RWPE1 (cell line): ENCODE data around the gene KBTBD13.

Experiments used
- CTCF ChIA-PET: fragments of 350-600 bp; sonication (Branson Sonifier 250); formaldehyde crosslinking; extraction: SDS; loops from one replicate; lab custom pipeline; 2021; lab: Yijun Ruan, JAX
- POLR2A ChIA-PET: fragments of 400-600 bp; formaldehyde crosslinking; extraction: SDS; loops from one replicate; lab custom pipeline; 2020; ENCODE audit warnings: antibody characterized with exemption; ENCODE audit not compliant: low non-redundant PET; lab: Yijun Ruan, JAX
- DNase-seq: peaks from one replicate; pipeline ENCODE4 v3.0.0; 2012; ENCODE audit warnings: low spot score
- H3K27ac ChIP-seq: fragments of 450-650 bp; 2 replicates; pipeline ENCODE4 v1.5.1; 2017
- CTCF ChIP-seq: fragments of 450-650 bp; conservative IDR thresholded peaks from 2 replicates; pipeline ENCODE4 v1.5.1; 2017; ENCODE audit warnings: low read depth, mild to moderate bottlenecking

Gene KBTBD13

GRCh38 chr15:65049418-65049840 is 27.1 kb upstream of the KBTBD13 start:
- peak; percentile 100 for DNase-seq
- ChIA-PET POLR2A (no interaction called here), CTCF (interaction anchor here (0.7 kb wide), 1 partner anchor 224 kb away, joined by 5 read pairs; no protein-coding TSS in a partner anchor)
- no peak for TF ChIP-seq CTCF
- H3K27ac ChIP-seq = no peak overlapping the region

- ChIA-PET POLR2A (no interaction called here), CTCF (no interaction called here)
- no peak overlapping the region for H3K27ac ChIP-seq
Observed at GRCh38 chr15:65050270-65050669, 26.3 kb upstream of the KBTBD13 start.

DNA sequence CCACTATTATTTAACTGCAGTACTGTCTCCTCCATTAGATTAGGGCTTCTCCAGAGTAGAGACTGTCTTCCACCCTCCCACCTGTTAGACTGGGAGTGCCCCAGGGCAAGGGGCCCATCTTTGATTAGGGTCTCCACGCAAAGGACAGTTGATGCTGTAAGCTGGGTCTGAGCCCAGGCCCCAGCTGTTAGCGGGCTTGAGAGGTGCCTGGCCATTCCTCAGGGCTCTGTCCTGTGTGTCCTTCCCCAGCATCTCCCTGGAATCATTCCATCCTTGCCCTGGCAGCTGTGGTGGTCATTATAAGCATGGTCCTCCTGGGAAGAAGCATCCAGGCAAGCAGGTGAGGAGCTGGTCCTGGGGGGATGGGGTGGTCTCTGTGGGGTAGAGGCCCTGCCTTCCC is 25.3 kb upstream of the KBTBD13 start:
- no peak for TF ChIP-seq CTCF
- POLR2A ChIA-PET = interaction anchor here (0.5 kb wide), 1 partner anchor 73 kb away, joined by 3 read pairs; no protein-coding TSS in a partner anchor
- CTCF ChIA-PET = interaction anchor here (0.7 kb wide), 1 partner anchor 200 kb away, joined by 3 read pairs; no protein-coding TSS in a partner anchor
- no peak for DNase-seq
- no peak overlapping the region for H3K27ac ChIP-seq

More at GRCh38 chr15:65050270-65050669, 26.3 kb upstream of the KBTBD13 start:
- TF ChIP-seq CTCF = no peak
- no peak for DNase-seq

DNA sequence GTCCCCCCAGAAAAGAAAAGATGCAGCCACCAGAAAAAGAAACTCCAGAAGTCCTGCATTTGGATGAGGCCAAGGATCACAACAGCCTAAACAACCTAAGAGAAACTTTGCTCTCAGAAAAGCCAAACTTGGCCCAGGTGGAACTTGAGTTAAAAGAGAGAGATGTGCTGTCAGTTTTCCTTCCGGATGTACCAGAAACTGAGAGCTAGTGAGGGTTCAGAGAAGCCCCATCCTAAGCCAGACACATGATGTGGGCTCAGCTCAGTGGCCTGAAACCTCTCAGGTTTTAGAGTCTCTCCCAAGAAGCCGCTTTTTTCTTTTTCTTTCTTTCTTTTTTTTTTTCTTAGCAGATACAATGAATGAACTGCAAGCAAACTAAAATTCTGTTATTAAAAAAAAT is 23.6 kb upstream of the KBTBD13 start:
- POLR2A ChIA-PET = interaction anchor here (0.7 kb wide), 1 partner anchor 13 kb away, joined by 11 read pairs; no protein-coding TSS in a partner anchor
- H3K27ac ChIP-seq = no peak overlapping the region
- CTCF ChIA-PET = interaction anchor here (0.5 to 0.6 kb wide), 2 partner anchors 29 to 283 kb away, joined by 3 to 4 read pairs; no protein-coding TSS in a partner anchor
- no peak for DNase-seq
- TF ChIP-seq CTCF = no peak

GRCh38 chr15:65054333-65055200 is 22.0 kb upstream of the KBTBD13 start:
- H3K27ac ChIP-seq = no peak overlapping the region
- TF ChIP-seq CTCF = peak; percentile 96
- ChIA-PET POLR2A (no interaction called here), CTCF (interaction anchor here (0.5 to 2.1 kb wide), 10 partner anchors 9 to 1164 kb away, joined by 3 to 9 read pairs (median 4); no protein-coding TSS in a partner anchor)
- peak; percentile 75 for DNase-seq

GRCh38 chr15:65055201-65055870 is 21.2 kb upstream of the KBTBD13 start:
- H3K27ac ChIP-seq = no peak overlapping the region
- no peak for DNase-seq
- CTCF ChIA-PET = interaction anchor here (0.6 to 2.1 kb wide), 4 partner anchors 9 to 46 kb away, joined by 3 to 9 read pairs (median 5); no protein-coding TSS in a partner anchor
- POLR2A ChIA-PET = interaction anchor here (0.6 kb wide), 1 partner anchor 392 kb away, joined by 4 read pairs; no protein-coding TSS in a partner anchor
- no peak for TF ChIP-seq CTCF
